PC-3 (cell line): Measurements from ENCODE around the gene LIF. TPM values are rescaled to one million over a fixed set of nuclear protein-coding genes. Genes with fewer than 3 reads are reported as not detected.

Source experiments
- ATAC-seq: fragments of 200-7000 bp; cut with Tn5 transposase; 2 replicates; pipeline ENCODE4 v1.9.1; 2020; ENCODE audit warnings: mild to moderate bottlenecking, moderate library complexity
- BruUV-seq: library from RNA; stranded (reverse); fragments of 400-500 nt; replicated peaks from 2 replicates; lab custom pipeline; 2021; lab: Mats Ljungman, UMichigan
- CTCF ChIA-PET: fragments of 300-600 bp; sonication (Branson Sonifier 250); formaldehyde crosslinking; loops from one replicate; lab custom pipeline; 2022; ENCODE audit warnings: antibody characterized with exemption; lab: Charles Lee
- POLR2A ChIA-PET: fragments of 300-600 bp; sonication (Branson Sonifier 250); formaldehyde crosslinking; loops from one replicate; lab custom pipeline; 2022; ENCODE audit warnings: antibody characterized with exemption; ENCODE audit not compliant: unreplicated experiment; lab: Charles Lee
- DNase-seq: peaks from one replicate; pipeline ENCODE4 v3.0.0-alpha.2; 2015
- H2AFZ ChIP-seq: fragments of 300-600 bp; sonication (generic); 2 replicates; pipeline ENCODE4 v1.6.0; 2016; ENCODE audit warnings: antibody characterized with exemption, low read length
- H3F3A ChIP-seq: fragments of 300-600 bp; sonication (generic); one replicate; pipeline ENCODE4 v1.6.0; 2017; ENCODE audit warnings: antibody characterized with exemption, low read length, control low read depth, mild to moderate bottlenecking; ENCODE audit not compliant: unreplicated experiment
- H3K27ac ChIP-seq: fragments of 300-600 bp; sonication (generic); 2 replicates; pipeline ENCODE4 v1.5.1; 2016; ENCODE audit warnings: mild to moderate bottlenecking, low read length
- H3K27me3 ChIP-seq: fragments of 300-600 bp; sonication (generic); 2 replicates; pipeline ENCODE4 v1.6.1; 2016; ENCODE audit warnings: low read length, mixed read lengths
- H3K36me3 ChIP-seq: fragments of 300-600 bp; sonication (generic); 2 replicates; pipeline ENCODE4 v1.6.1; 2016; ENCODE audit warnings: low read depth, mixed run types, low read length, mixed read lengths
- H3K4me1 ChIP-seq: fragments of 300-600 bp; sonication (generic); 2 replicates; pipeline ENCODE4 v1.5.1; 2016; ENCODE audit warnings: low read length; ENCODE audit not compliant: insufficient read depth
- H3K4me2 ChIP-seq: fragments of 300-600 bp; sonication (generic); 2 replicates; pipeline ENCODE4 v1.6.0; 2016; ENCODE audit warnings: low read length
- H3K4me3 ChIP-seq: fragments of 300-600 bp; sonication (generic); 2 replicates; pipeline ENCODE4 v1.5.1; 2016; ENCODE audit warnings: mild to moderate bottlenecking, low read length, mixed read lengths
- H3K79me2 ChIP-seq: fragments of 300-600 bp; sonication (generic); 2 replicates; pipeline ENCODE4 v1.6.1; 2017; ENCODE audit warnings: low read length, mixed read lengths
- H3K9ac ChIP-seq: fragments of 300-600 bp; sonication (generic); 2 replicates; pipeline ENCODE4 v1.6.0; 2016; ENCODE audit warnings: mild to moderate bottlenecking, low read length
- H3K9me2 ChIP-seq: fragments of 300-600 bp; sonication (generic); replicated peaks from 2 replicates; pipeline ENCODE4 v1.6.1; 2016; ENCODE audit warnings: mixed run types, low read length, mixed read lengths
- H3K9me3 ChIP-seq: fragments of 300-600 bp; sonication (generic); 2 replicates; pipeline ENCODE4 v1.6.1; 2016; ENCODE audit warnings: low read length, mixed read lengths
- H4K20me1 ChIP-seq: fragments of 300-600 bp; sonication (generic); 2 replicates; pipeline ENCODE4 v1.6.1; 2016; ENCODE audit warnings: low read length, mixed read lengths
- CTCF ChIP-seq: fragments of 300-600 bp; sonication (generic); conservative IDR thresholded peaks from 2 replicates; pipeline ENCODE4 v1.5.1; 2017; ENCODE audit warnings: antibody characterized with exemption, low read depth, mild to moderate bottlenecking, low read length
- EZH2 ChIP-seq: fragments of 300-600 bp; sonication (generic); IDR thresholded peaks from one replicate; pipeline ENCODE4 v1.6.1; 2017; ENCODE audit warnings: antibody characterized with exemption, mild to moderate bottlenecking, low read length; ENCODE audit not compliant: unreplicated experiment
- EZH2phosphoT487 ChIP-seq: fragments of 300-600 bp; sonication (generic); IDR thresholded peaks from 2 replicates; pipeline ENCODE4 v1.6.1; 2018; ENCODE audit warnings: mild to moderate bottlenecking, antibody characterized with exemption, low read length, borderline replicate concordance
- intact Hi-C: fragments of 100-400 bp; cut with micrococcal nuclease; formaldehyde crosslinking; loops from 2 replicates; pipeline ENCODE4 v1.9.0; 2023
- total RNA-seq: library from RNA; depleted of rRNA; stranded (reverse); fragments of >200 nt; gene quantifications from 2 replicates; pipeline ENCODE4 v1.2.3, GENCODE V29; 2014

Gene LIF
- total RNA-seq, 1 experiment from 2014 or later = 64.1 TPM

- no peaks in the 10 kb centered on the region for H3K9me3 ChIP-seq
- intact Hi-C loops = no loop called here
- no peak overlapping the region for H2AFZ ChIP-seq
- no peak overlapping the region for H3K4me3 ChIP-seq
- DNase-seq = peak; percentile 78
- peak overlapping the region; percentile 32; the same call in 1 of the 2 replicates for H3K4me2 ChIP-seq
- peak overlapping the region; percentile 100 for H3K9ac ChIP-seq
- peak; percentile 20 for ATAC-seq
- BruUV-seq = no TSS peak
- H3F3A ChIP-seq = peaks cover 5% of the 10 kb centered on the region
- CTCF ChIA-PET = no interaction called here
- H3K27ac ChIP-seq = peak overlapping the region; percentile 99
- peaks cover 30% of the 10 kb centered on the region for H3K36me3 ChIP-seq
- POLR2A ChIA-PET = interaction anchor here (0.6 to 0.9 kb wide), 2 partner anchors 40 to 42 kb away, joined by 5 to 6 read pairs; no protein-coding TSS in a partner anchor
- H3K79me2 ChIP-seq = peaks cover 92% of the 10 kb centered on the region
- H3K27me3 ChIP-seq = no peaks in the 10 kb centered on the region
- no peaks in the 10 kb centered on the region for H4K20me1 ChIP-seq
- H3K4me1 ChIP-seq = peaks cover 87% of the 10 kb centered on the region
- no peak for TF ChIP-seq CTCF
- H3K9me2 ChIP-seq = no peaks in the 10 kb centered on the region
Observed at GRCh38 chr22:30250661-30251267, 4.2 kb upstream of the LIF start.

- H3K4me2 ChIP-seq = no peak overlapping the region
- H3K79me2 ChIP-seq = peaks cover 92% of the 10 kb centered on the region
- ChIA-PET POLR2A (interaction anchor here (0.6 to 0.9 kb wide), 2 partner anchors 42 to 54 kb away, joined by 3 to 6 read pairs; no protein-coding TSS in a partner anchor), CTCF (no interaction called here)
- peaks cover 5% of the 10 kb centered on the region for H3F3A ChIP-seq
- H4K20me1 ChIP-seq = no peaks in the 10 kb centered on the region
- H2AFZ ChIP-seq = no peak overlapping the region
- DNase-seq = no peak
- no peaks in the 10 kb centered on the region for H3K27me3 ChIP-seq
- peaks cover 33% of the 10 kb centered on the region for H3K36me3 ChIP-seq
- peak overlapping the region; percentile 99 for H3K27ac ChIP-seq
- TF ChIP-seq EZH2 = no peak
- no peak for TF ChIP-seq CTCF
- no peak for TF ChIP-seq EZH2phosphoT487
- peak overlapping the region; percentile 100 for H3K9ac ChIP-seq
- ATAC-seq = no peak
- no peak overlapping the region for H3K4me3 ChIP-seq
- intact Hi-C loops = no loop called here
- no peaks in the 10 kb centered on the region for H3K9me3 ChIP-seq
- H3K9me2 ChIP-seq = no peaks in the 10 kb centered on the region
- peaks cover 89% of the 10 kb centered on the region for H3K4me1 ChIP-seq
- BruUV-seq = no TSS peak
Observed at GRCh38 chr22:30250039-30250565, 3.5 kb upstream of the LIF start.
